PC-3 (cell line): ENCODE data around the gene WTAP. TPM values are rescaled to one million over a fixed set of nuclear protein-coding genes. Genes with fewer than 3 reads are reported as not detected.
"Not testable (repeated sequence)": the region's sequence is repeated elsewhere in the genome, so short reads cannot be mapped to it uniquely, and the experiment has no call there.

Experiments
- ATAC-seq: fragments of 200-7000 bp; cut with Tn5 transposase; 2 replicates; pipeline ENCODE4 v1.9.1; 2020; ENCODE audit warnings: mild to moderate bottlenecking, moderate library complexity
- BruUV-seq: library from RNA; stranded (reverse); fragments of 400-500 nt; replicated peaks from 2 replicates; lab custom pipeline; 2021; lab: Mats Ljungman, UMichigan
- CTCF ChIA-PET: fragments of 300-600 bp; sonication (Branson Sonifier 250); formaldehyde crosslinking; loops from one replicate; lab custom pipeline; 2022; ENCODE audit warnings: antibody characterized with exemption; lab: Charles Lee
- POLR2A ChIA-PET: fragments of 300-600 bp; sonication (Branson Sonifier 250); formaldehyde crosslinking; loops from one replicate; lab custom pipeline; 2022; ENCODE audit warnings: antibody characterized with exemption; ENCODE audit not compliant: unreplicated experiment; lab: Charles Lee
- DNase-seq: peaks from one replicate; pipeline ENCODE4 v3.0.0-alpha.2; 2015
- H2AFZ ChIP-seq: fragments of 300-600 bp; sonication (generic); 2 replicates; pipeline ENCODE4 v1.6.0; 2016; ENCODE audit warnings: antibody characterized with exemption, low read length
- H3F3A ChIP-seq: fragments of 300-600 bp; sonication (generic); one replicate; pipeline ENCODE4 v1.6.0; 2017; ENCODE audit warnings: antibody characterized with exemption, low read length, control low read depth, mild to moderate bottlenecking; ENCODE audit not compliant: unreplicated experiment
- H3K27ac ChIP-seq: fragments of 300-600 bp; sonication (generic); 2 replicates; pipeline ENCODE4 v1.5.1; 2016; ENCODE audit warnings: mild to moderate bottlenecking, low read length
- H3K27me3 ChIP-seq: fragments of 300-600 bp; sonication (generic); 2 replicates; pipeline ENCODE4 v1.6.1; 2016; ENCODE audit warnings: low read length, mixed read lengths
- H3K36me3 ChIP-seq: fragments of 300-600 bp; sonication (generic); 2 replicates; pipeline ENCODE4 v1.6.1; 2016; ENCODE audit warnings: low read depth, mixed run types, low read length, mixed read lengths
- H3K4me1 ChIP-seq: fragments of 300-600 bp; sonication (generic); 2 replicates; pipeline ENCODE4 v1.5.1; 2016; ENCODE audit warnings: low read length; ENCODE audit not compliant: insufficient read depth
- H3K4me2 ChIP-seq: fragments of 300-600 bp; sonication (generic); 2 replicates; pipeline ENCODE4 v1.6.0; 2016; ENCODE audit warnings: low read length
- H3K4me3 ChIP-seq: fragments of 300-600 bp; sonication (generic); 2 replicates; pipeline ENCODE4 v1.5.1; 2016; ENCODE audit warnings: mild to moderate bottlenecking, low read length, mixed read lengths
- H3K79me2 ChIP-seq: fragments of 300-600 bp; sonication (generic); 2 replicates; pipeline ENCODE4 v1.6.1; 2017; ENCODE audit warnings: low read length, mixed read lengths
- H3K9ac ChIP-seq: fragments of 300-600 bp; sonication (generic); 2 replicates; pipeline ENCODE4 v1.6.0; 2016; ENCODE audit warnings: mild to moderate bottlenecking, low read length
- H3K9me2 ChIP-seq: fragments of 300-600 bp; sonication (generic); replicated peaks from 2 replicates; pipeline ENCODE4 v1.6.1; 2016; ENCODE audit warnings: mixed run types, low read length, mixed read lengths
- H3K9me3 ChIP-seq: fragments of 300-600 bp; sonication (generic); 2 replicates; pipeline ENCODE4 v1.6.1; 2016; ENCODE audit warnings: low read length, mixed read lengths
- H4K20me1 ChIP-seq: fragments of 300-600 bp; sonication (generic); 2 replicates; pipeline ENCODE4 v1.6.1; 2016; ENCODE audit warnings: low read length, mixed read lengths
- EZH2 ChIP-seq: fragments of 300-600 bp; sonication (generic); IDR thresholded peaks from one replicate; pipeline ENCODE4 v1.6.1; 2017; ENCODE audit warnings: antibody characterized with exemption, mild to moderate bottlenecking, low read length; ENCODE audit not compliant: unreplicated experiment
- EZH2phosphoT487 ChIP-seq: fragments of 300-600 bp; sonication (generic); IDR thresholded peaks from 2 replicates; pipeline ENCODE4 v1.6.1; 2018; ENCODE audit warnings: mild to moderate bottlenecking, antibody characterized with exemption, low read length, borderline replicate concordance
- intact Hi-C: fragments of 100-400 bp; cut with micrococcal nuclease; formaldehyde crosslinking; loops from 2 replicates; pipeline ENCODE4 v1.9.0; 2023
- total RNA-seq: library from RNA; depleted of rRNA; stranded (reverse); fragments of >200 nt; gene quantifications from 2 replicates; pipeline ENCODE4 v1.2.3, GENCODE V29; 2014
- TF ChIP-seq, protein P1 (sequence below): fragments of 300-600 bp; sonication (generic); conservative IDR thresholded peaks from 2 replicates; pipeline ENCODE4 v1.5.1; 2017; ENCODE audit warnings: antibody characterized with exemption, low read depth, mild to moderate bottlenecking, low read length

The WTAP gene
- total RNA-seq, 1 experiment from 2014 or later = 54.5 TPM

DNA sequence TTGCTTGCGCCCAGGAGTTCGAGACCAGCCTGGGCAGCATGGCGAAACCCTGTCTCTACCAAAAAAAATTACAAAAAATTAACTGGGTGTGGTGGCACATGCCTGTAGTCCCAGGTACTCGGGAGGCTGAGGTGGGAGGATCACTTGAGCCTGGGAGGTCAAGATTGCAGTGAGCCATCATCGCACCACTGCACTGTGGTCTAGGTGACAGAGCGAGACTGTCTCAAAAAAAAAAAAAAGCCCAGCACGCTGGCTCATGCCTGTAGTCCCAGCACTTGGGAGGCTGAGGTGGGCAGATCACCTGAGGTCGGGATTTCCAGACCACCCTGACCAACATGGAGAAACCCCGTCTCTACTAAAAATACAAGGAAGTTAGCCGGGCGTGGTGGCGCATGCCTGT is 6.1 kb downstream of the WTAP start:
- H3K27me3 ChIP-seq, POLR2A ChIA-PET: not testable (repeated sequence)
- H3K36me3 ChIP-seq = peaks cover 18% of the 10 kb centered on the region; the same call in 1 of the 2 replicates

DNA sequence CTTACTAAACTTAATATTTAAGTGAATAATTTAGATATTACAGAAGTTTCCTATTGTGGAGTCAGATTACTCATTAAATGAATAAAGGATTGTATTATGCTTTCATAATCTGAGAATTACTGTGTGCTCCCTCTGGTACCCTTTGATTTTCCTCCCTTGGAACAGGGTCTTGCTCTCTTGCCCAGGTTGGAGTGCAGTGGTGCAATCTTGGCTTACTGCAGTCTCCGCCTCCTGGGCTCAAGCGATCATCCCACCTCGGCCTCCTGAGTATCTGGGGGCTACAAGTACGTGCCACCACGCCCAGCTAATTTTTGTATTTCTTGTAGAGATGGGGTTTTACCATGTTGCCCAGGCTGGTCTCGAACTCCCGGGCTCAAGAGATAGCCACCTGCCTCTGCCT is 9.6 kb downstream of the WTAP start:
- CTCF ChIA-PET = no interaction called here

More for the DNA sequence above, 6.1 kb downstream of the WTAP start:
- H3K4me2 ChIP-seq, H3K9ac ChIP-seq, H3F3A ChIP-seq, BruUV-seq, CTCF ChIA-PET, H3K9me3 ChIP-seq, H2AFZ ChIP-seq, H3K27ac ChIP-seq, ATAC-seq, H3K4me3 ChIP-seq, H3K9me2 ChIP-seq, DNase-seq, intact Hi-C loops: not testable (repeated sequence)
- H4K20me1 ChIP-seq = peaks cover 64% of the 10 kb centered on the region
- H3K4me1 ChIP-seq = peaks cover 13% of the 10 kb centered on the region
- H3K79me2 ChIP-seq = peaks cover 100% of the 10 kb centered on the region

DNA sequence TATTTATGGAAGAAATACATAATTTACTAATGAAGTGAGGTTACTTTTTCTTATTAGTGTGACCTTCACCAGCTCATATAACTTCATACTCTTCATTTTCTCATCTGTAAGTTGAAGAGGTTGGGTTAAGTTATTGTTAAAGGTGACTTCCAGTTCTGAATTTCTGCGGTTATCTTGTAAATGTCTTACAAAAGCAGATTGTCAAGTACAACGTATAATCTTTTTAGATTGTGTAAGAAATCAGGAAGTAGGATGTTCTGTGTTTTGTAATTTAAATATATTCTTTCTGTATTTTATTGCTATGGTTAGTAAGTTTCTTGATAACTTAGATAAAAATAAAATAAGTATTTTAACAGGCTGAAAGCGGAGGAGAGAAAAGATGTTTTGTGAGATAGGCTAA is 12.0 kb downstream of the WTAP start:
- POLR2A ChIA-PET = no interaction called here
- no TSS peak for BruUV-seq
- no peak overlapping the region for H3K27ac ChIP-seq

More for the DNA sequence above, 9.6 kb downstream of the WTAP start:
- intact Hi-C loops = no loop called here
- peaks cover 21% of the 10 kb centered on the region for H3K36me3 ChIP-seq
- BruUV-seq = no TSS peak
- H3F3A ChIP-seq = no peaks in the 10 kb centered on the region
- no peak overlapping the region for H3K4me3 ChIP-seq
- no peak overlapping the region for H2AFZ ChIP-seq
- POLR2A ChIA-PET = no interaction called here
- H3K27me3 ChIP-seq = no peaks in the 10 kb centered on the region
- H3K9ac ChIP-seq = no peak overlapping the region
- ATAC-seq (no peak), DNase-seq (no peak)
- H3K79me2 ChIP-seq = peaks cover 97% of the 10 kb centered on the region
- TF ChIP-seq EZH2 = no peak
- TF ChIP-seq EZH2phosphoT487 = no peak
- peaks cover 29% of the 10 kb centered on the region for H4K20me1 ChIP-seq
- no peaks in the 10 kb centered on the region for H3K9me2 ChIP-seq
- H3K4me2 ChIP-seq = no peak overlapping the region
- no peaks in the 10 kb centered on the region for H3K9me3 ChIP-seq
- no peak overlapping the region for H3K27ac ChIP-seq
- H3K4me1 ChIP-seq = no peaks in the 10 kb centered on the region

More for the DNA sequence above, 12.0 kb downstream of the WTAP start:
- H4K20me1 ChIP-seq = peaks cover 22% of the 10 kb centered on the region; the same call in 1 of the 2 replicates
- H3F3A ChIP-seq = no peaks in the 10 kb centered on the region
- H3K9me3 ChIP-seq = no peaks in the 10 kb centered on the region
- H3K79me2 ChIP-seq = peaks cover 82% of the 10 kb centered on the region
- no peak overlapping the region for H3K9ac ChIP-seq
- H3K4me1 ChIP-seq = no peaks in the 10 kb centered on the region
- intact Hi-C loops = no loop called here
- TF ChIP-seq EZH2phosphoT487 (no peak), EZH2 (no peak)
- TF ChIP-seq, protein P1, sequence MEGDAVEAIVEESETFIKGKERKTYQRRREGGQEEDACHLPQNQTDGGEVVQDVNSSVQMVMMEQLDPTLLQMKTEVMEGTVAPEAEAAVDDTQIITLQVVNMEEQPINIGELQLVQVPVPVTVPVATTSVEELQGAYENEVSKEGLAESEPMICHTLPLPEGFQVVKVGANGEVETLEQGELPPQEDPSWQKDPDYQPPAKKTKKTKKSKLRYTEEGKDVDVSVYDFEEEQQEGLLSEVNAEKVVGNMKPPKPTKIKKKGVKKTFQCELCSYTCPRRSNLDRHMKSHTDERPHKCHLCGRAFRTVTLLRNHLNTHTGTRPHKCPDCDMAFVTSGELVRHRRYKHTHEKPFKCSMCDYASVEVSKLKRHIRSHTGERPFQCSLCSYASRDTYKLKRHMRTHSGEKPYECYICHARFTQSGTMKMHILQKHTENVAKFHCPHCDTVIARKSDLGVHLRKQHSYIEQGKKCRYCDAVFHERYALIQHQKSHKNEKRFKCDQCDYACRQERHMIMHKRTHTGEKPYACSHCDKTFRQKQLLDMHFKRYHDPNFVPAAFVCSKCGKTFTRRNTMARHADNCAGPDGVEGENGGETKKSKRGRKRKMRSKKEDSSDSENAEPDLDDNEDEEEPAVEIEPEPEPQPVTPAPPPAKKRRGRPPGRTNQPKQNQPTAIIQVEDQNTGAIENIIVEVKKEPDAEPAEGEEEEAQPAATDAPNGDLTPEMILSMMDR = no peak
- H3K9me2 ChIP-seq = no peaks in the 10 kb centered on the region
- peaks cover 34% of the 10 kb centered on the region for H3K36me3 ChIP-seq
- CTCF ChIA-PET = no interaction called here
- no peak overlapping the region for H3K4me2 ChIP-seq
- ATAC-seq = no peak
- H2AFZ ChIP-seq = no peak overlapping the region
- DNase-seq = no peak
- no peak overlapping the region for H3K4me3 ChIP-seq
- H3K27me3 ChIP-seq = no peaks in the 10 kb centered on the region
